Spleen (tissue), 7 donors: ENCODE results near the gene AP2M1.

ENCODE experiments used
- POLR2A ChIP-seq, 3 donors: fragments of 450-650 bp; IDR thresholded peaks; one replicate each; pipeline ENCODE4 v1.5.1; 2017; ENCODE audit warnings: antibody characterized with exemption in 3 of 3, mild to moderate bottlenecking in 1 of 3
- POLR2AphosphoS5 ChIP-seq, 3 donors: sonication (generic); formaldehyde crosslinking; IDR thresholded peaks; one replicate each; pipeline ENCODE4 v1.5.1; 2017; ENCODE audit warnings: antibody characterized with exemption in 3 of 3
- TF ChIP-seq, protein P1 (sequence below), 11 experiments: fragments of 200-600 bp in 7 of 11; fragments of 450-650 bp in 4 of 11; sonication (generic) in 4 of 11; IDR thresholded peaks in 8 of 11; conservative IDR thresholded peaks in 3 of 11; 1 replicate in 7 of 11; 2 replicates in 4 of 11; pipeline versions ENCODE4 v1.4.0 to v1.8.0; 2016 to 2021; ENCODE audit warnings: antibody characterized with exemption in 11 of 11, inconsistent platforms in 4 of 11, mild to moderate bottlenecking in 1 of 11
- donor health status: DM: no; HTN: no; CAD: no; lungs with moderate emphysema.
- donor health status: DM: no; HTN: no; CAD: no.
- donor health status: DM: no; HTN: no; CAD: no.

DNA sequence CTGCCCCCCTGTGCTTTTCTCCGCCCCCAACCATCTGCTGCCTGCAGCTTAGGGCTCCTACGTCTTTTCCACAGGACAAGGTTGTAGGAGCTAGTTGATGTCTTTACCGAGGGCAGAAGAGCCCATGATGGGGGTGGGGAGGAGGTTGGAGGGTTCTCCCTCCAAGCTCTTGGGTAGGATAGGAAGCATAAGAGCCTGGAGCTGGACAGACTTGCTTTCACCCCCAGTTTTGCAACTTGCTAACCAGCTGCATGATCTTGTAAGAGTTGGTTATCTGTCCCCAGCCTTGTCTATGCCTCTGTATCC is 12.2 kb downstream of the AP2M1 start:
- TF ChIP-seq POLR2AphosphoS5 (IDR thresholded peaks at IDR 0.05) (no peak), POLR2A (IDR thresholded peaks at IDR 0.05) (no peak)
- TF ChIP-seq, protein P1, sequence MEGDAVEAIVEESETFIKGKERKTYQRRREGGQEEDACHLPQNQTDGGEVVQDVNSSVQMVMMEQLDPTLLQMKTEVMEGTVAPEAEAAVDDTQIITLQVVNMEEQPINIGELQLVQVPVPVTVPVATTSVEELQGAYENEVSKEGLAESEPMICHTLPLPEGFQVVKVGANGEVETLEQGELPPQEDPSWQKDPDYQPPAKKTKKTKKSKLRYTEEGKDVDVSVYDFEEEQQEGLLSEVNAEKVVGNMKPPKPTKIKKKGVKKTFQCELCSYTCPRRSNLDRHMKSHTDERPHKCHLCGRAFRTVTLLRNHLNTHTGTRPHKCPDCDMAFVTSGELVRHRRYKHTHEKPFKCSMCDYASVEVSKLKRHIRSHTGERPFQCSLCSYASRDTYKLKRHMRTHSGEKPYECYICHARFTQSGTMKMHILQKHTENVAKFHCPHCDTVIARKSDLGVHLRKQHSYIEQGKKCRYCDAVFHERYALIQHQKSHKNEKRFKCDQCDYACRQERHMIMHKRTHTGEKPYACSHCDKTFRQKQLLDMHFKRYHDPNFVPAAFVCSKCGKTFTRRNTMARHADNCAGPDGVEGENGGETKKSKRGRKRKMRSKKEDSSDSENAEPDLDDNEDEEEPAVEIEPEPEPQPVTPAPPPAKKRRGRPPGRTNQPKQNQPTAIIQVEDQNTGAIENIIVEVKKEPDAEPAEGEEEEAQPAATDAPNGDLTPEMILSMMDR (IDR thresholded peaks at IDR 0.05 in 8 of 11, conservative IDR thresholded peaks at IDR 0.05 in 3 of 11), result no peak
